Small intestine (tissue), 7 donors: Measurements from ENCODE around the gene SPATA31D1. TPM values are rescaled to one million over a fixed set of nuclear protein-coding genes. Genes with fewer than 3 reads are reported as not detected.

ENCODE experiments used
- DNase-seq, 2 donors: peaks; one replicate each; pipeline versions ENCODE4 v3.0.0 to v3.0.0-alpha.2; 2013
- FAIRE-seq: peaks from 2 replicates; lab custom pipeline; 2012; peaks lifted over from hg19 to GRCh38; lab: Jason Lieb, UNC
- H3K27ac ChIP-seq, 3 donors: one replicate each; pipeline ENCODE4 v1.5.1; 2013; ENCODE audit warnings: low read length in 2 of 3, mild to moderate bottlenecking in 2 of 3, control low read depth in 1 of 3, inconsistent platforms in 1 of 3, low read depth in 1 of 3, moderate library complexity in 1 of 3
- H3K27me3 ChIP-seq, 3 donors: one replicate each; pipeline ENCODE4 v1.6.1; 2013; ENCODE audit warnings: low read length in 3 of 3, inconsistent platforms in 1 of 3; ENCODE audit not compliant: control insufficient read depth in 3 of 3, insufficient read depth in 3 of 3
- H3K36me3 ChIP-seq, 3 donors: one replicate each; pipeline ENCODE4 v1.6.1; 2013; ENCODE audit warnings: low read length in 3 of 3, inconsistent platforms in 1 of 3, low read depth in 1 of 3, mild to moderate bottlenecking in 1 of 3, moderate library complexity in 1 of 3; ENCODE audit not compliant: control insufficient read depth in 3 of 3, insufficient read depth in 2 of 3
- H3K4me1 ChIP-seq, 3 donors: one replicate each; pipeline ENCODE4 v1.6.1; 2013; ENCODE audit warnings: low read length in 2 of 3, inconsistent platforms in 1 of 3, low read depth in 1 of 3, mild to moderate bottlenecking in 1 of 3, moderate library complexity in 1 of 3; ENCODE audit not compliant: control insufficient read depth in 3 of 3, insufficient read depth in 2 of 3
- H3K4me3 ChIP-seq, 3 donors: one replicate each; pipeline ENCODE4 v1.5.1; 2013; ENCODE audit warnings: low read length in 3 of 3, control low read depth in 1 of 3, inconsistent platforms in 1 of 3, low read depth in 1 of 3, mild to moderate bottlenecking in 1 of 3, moderate library complexity in 1 of 3
- H3K9me3 ChIP-seq, 2 donors: one replicate each; pipeline ENCODE4 v1.6.1; 2013; ENCODE audit warnings: low read depth in 1 of 2, low read length in 1 of 2; ENCODE audit not compliant: control insufficient read depth in 2 of 2, insufficient read depth in 1 of 2
- WGBS, 3 donors: extraction: QIAGEN DNeasy Blood & Tissue Kit; methylation state at CpG; one replicate each; pipeline ENCODE4 v1.1.7; 2013; 5-methylcytosine and 5-hydroxymethylcytosine counted together
- polyA plus RNA-seq, 4 donors: library from polyadenylated mRNA; stranded (reverse) in 3 of 4; unstranded in 1 of 4; fragments of 200-250 nt in 3 of 4; fragments of 120-200 nt in 1 of 4; gene quantifications; one replicate each; pipeline versions ENCODE4 v1.2.1 to v1.2.3, GENCODE V29; 2013
- donor health status: healthy with polysubstance abuse.
- donor health status: control.
- donor health status: control.
- donor health status: Bipolar disorder and iron deficiency.
- donor health status: healthy.

Gene SPATA31D1
- polyA plus RNA-seq, 4 donors = not detected

- Histone ChIP-seq H3K27me3 (no peaks in the 10 kb centered on the region), H3K4me1 (no peaks in the 10 kb centered on the region), H3K4me3 (no peak overlapping the region), H3K36me3 (no peaks in the 10 kb centered on the region), H3K27ac (no peak overlapping the region), H3K9me3 (peaks cover 0 to 5% of the 10 kb centered on the region in 2 donors)
- DNase-seq (no peak), FAIRE-seq (no peak)
Observed at GRCh38 chr9:81971727-81972126, 16.8 kb upstream of the SPATA31D1 start.

GRCh38 chr9:81974764-81975163 lies 13.8 kb upstream of the SPATA31D1 start:
- Histone ChIP-seq H3K27ac (no peak overlapping the region), H3K9me3 (peaks cover 0 to 5% of the 10 kb centered on the region in 2 donors), H3K27me3 (no peaks in the 10 kb centered on the region), H3K4me1 (no peaks in the 10 kb centered on the region), H3K4me3 (no peak overlapping the region), H3K36me3 (no peaks in the 10 kb centered on the region)
- WGBS, 3 donors = 74 to 82% (median 77%) methylated on average over 5 of the region's 5 CpGs
- FAIRE-seq (no peak), DNase-seq (no peak)

- peaks cover 0 to 5% of the 10 kb centered on the region in 2 donors for H3K9me3 ChIP-seq
- WGBS, 3 donors = 86 to 92% (median 91%) methylated on average over 11 of the region's 11 CpGs
- FAIRE-seq = no peak
- no peaks in the 10 kb centered on the region for H3K4me1 ChIP-seq
- no peak overlapping the region for H3K27ac ChIP-seq
- no peaks in the 10 kb centered on the region for H3K36me3 ChIP-seq
- no peak overlapping the region for H3K4me3 ChIP-seq
- no peak for DNase-seq
- H3K27me3 ChIP-seq = no peaks in the 10 kb centered on the region
Observed at GRCh38 chr9:81976351-81976750, 12.2 kb upstream of the SPATA31D1 start.

- FAIRE-seq (no peak), DNase-seq (no peak)
- Histone ChIP-seq H3K4me1 (no peaks in the 10 kb centered on the region), H3K9me3 (no peaks in the 10 kb centered on the region), H3K27ac (no peak overlapping the region), H3K27me3 (no peaks in the 10 kb centered on the region), H3K36me3 (no peaks in the 10 kb centered on the region), H3K4me3 (no peak overlapping the region)
- WGBS, 3 donors = 62 to 65% (median 63%) methylated on average over 2 of the region's 2 CpGs
Observed at GRCh38 chr9:81979196-81979595, 9.4 kb upstream of the SPATA31D1 start.

- DNase-seq (no peak), FAIRE-seq (no peak)
- H3K4me1 ChIP-seq = no peaks in the 10 kb centered on the region
- H3K27ac ChIP-seq = no peak overlapping the region
- H3K27me3 ChIP-seq = no peaks in the 10 kb centered on the region
- H3K9me3 ChIP-seq = no peaks in the 10 kb centered on the region
- no peaks in the 10 kb centered on the region for H3K36me3 ChIP-seq
- no peak overlapping the region for H3K4me3 ChIP-seq
Observed at GRCh38 chr9:81980568-81980967, 8.0 kb upstream of the SPATA31D1 start.

GRCh38 chr9:81981883-81982282 lies 6.7 kb upstream of the SPATA31D1 start:
- 86 to 97% (median 94%) methylated on average over 4 of the region's 4 CpGs for WGBS, 3 donors
- FAIRE-seq = no peak
- no peaks in the 10 kb centered on the region for H3K36me3 ChIP-seq

GRCh38 chr9:81984928-81985327 lies 3.6 kb upstream of the SPATA31D1 start:
- FAIRE-seq = no peak
- Histone ChIP-seq H3K27me3 (no peaks in the 10 kb centered on the region), H3K4me1 (no peaks in the 10 kb centered on the region), H3K36me3 (no peaks in the 10 kb centered on the region), H3K9me3 (no peaks in the 10 kb centered on the region), H3K27ac (no peak overlapping the region), H3K4me3 (no peak overlapping the region)
- WGBS, 3 donors = 64 to 71% (median 71%) methylated on average over 6 of the region's 6 CpGs
- no peak for DNase-seq

More at GRCh38 chr9:81981883-81982282, 6.7 kb upstream of the SPATA31D1 start:
- no peaks in the 10 kb centered on the region for H3K4me1 ChIP-seq
- H3K27me3 ChIP-seq = no peaks in the 10 kb centered on the region
- no peak for DNase-seq
- no peak overlapping the region for H3K27ac ChIP-seq
- no peaks in the 10 kb centered on the region for H3K9me3 ChIP-seq
- H3K4me3 ChIP-seq = no peak overlapping the region

- FAIRE-seq = no peak
Observed at GRCh38 chr9:81986051-81986450, 2.5 kb upstream of the SPATA31D1 start.

GRCh38 chr9:81989700-81990099 lies 1.1 kb downstream of the SPATA31D1 start:
- H3K27me3 ChIP-seq = peaks cover 0 to 2% (median 0%) of the 10 kb centered on the region in 3 donors
- no peaks in the 10 kb centered on the region for H3K4me1 ChIP-seq
- H3K27ac ChIP-seq = no peak overlapping the region
- DNase-seq (no peak), FAIRE-seq (no peak)
- H3K9me3 ChIP-seq = no peaks in the 10 kb centered on the region
- WGBS, 3 donors = 84 to 95% (median 89%) methylated on average over 1 of the region's 1 CpG
- no peaks in the 10 kb centered on the region for H3K36me3 ChIP-seq
- H3K4me3 ChIP-seq = no peak overlapping the region

More at GRCh38 chr9:81986051-81986450, 2.5 kb upstream of the SPATA31D1 start:
- no peak for DNase-seq
- WGBS, 3 donors = 35 to 67% (median 47%) methylated on average over 1 of the region's 1 CpG
- Histone ChIP-seq H3K4me1 (no peaks in the 10 kb centered on the region), H3K9me3 (no peaks in the 10 kb centered on the region), H3K27ac (no peak overlapping the region), H3K27me3 (no peaks in the 10 kb centered on the region), H3K4me3 (no peak overlapping the region), H3K36me3 (no peaks in the 10 kb centered on the region)
